OCI-LY7 (cell line): ENCODE data around the gene MAPT.

Source experiments
- CTCF ChIP-seq: fragments of 200-600 bp; sonication (generic); conservative IDR thresholded peaks from 2 replicates; pipeline ENCODE4 v1.5.1; 2014; ENCODE audit warnings: mild to moderate bottlenecking, antibody characterized with exemption, low read length, moderate library complexity, mixed read lengths
- EZH2phosphoT487 ChIP-seq: fragments of 200-600 bp; sonication (generic); IDR thresholded peaks from 2 replicates; pipeline ENCODE4 v1.6.1; 2018; ENCODE audit warnings: low read depth, borderline replicate concordance, mild to moderate bottlenecking, mixed run types, antibody characterized with exemption, low read length, moderate library complexity, mixed read lengths

DNA sequence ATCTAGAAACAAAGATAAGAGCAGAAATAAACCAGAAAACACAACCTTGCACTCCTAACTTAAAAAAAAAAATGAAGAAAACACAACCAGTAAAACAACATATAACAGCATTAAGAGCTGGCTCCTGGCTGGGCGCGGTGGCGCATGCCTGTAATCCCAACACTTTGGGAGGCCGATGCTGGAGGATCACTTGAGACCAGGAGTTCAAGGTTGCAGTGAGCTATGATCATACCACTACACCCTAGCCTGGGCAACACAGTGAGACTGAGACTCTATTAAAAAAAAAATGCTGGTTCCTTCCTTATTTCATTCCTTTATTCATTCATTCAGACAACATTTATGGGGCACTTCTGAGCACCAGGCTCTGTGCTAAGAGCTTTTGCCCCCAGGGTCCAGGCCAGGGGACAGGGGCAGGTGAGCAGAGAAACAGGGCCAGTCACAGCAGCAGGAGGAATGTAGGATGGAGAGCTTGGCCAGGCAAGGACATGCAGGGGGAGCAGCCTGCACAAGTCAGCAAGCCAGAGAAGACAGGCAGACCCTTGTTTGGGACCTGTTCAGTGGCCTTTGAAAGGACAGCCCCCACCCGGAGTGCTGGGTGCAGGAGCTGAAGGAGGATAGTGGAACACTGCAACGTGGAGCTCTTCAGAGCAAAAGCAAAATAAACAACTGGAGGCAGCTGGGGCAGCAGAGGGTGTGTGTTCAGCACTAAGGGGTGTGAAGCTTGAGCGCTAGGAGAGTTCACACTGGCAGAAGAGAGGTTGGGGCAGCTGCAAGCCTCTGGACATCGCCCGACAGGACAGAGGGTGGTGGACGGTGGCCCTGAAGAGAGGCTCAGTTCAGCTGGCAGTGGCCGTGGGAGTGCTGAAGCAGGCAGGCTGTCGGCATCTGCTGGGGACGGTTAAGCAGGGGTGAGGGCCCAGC is 107.3 kb downstream of the MAPT start:
- TF ChIP-seq CTCF (no peak), EZH2phosphoT487 (no peak)
